Heart left ventricle (tissue), 16 donors: ENCODE results near the gene ZNF100. TPM values are rescaled to one million over a fixed set of nuclear protein-coding genes. Genes with fewer than 3 reads are reported as not detected.

ENCODE experiments used
- ATAC-seq, 4 donors: fragments of 200-7000 bp; cut with Tn5 transposase; one replicate each; pipeline ENCODE4 v1.9.1; 2020 to 2022; ENCODE audit warnings: moderate library complexity in 4 of 4, mild to moderate bottlenecking in 3 of 4, moderate number of reproducible peaks in 1 of 4
- DNase-seq, 5 donors: peaks; one replicate each; pipeline ENCODE4 v3.0.0-alpha.2; 2020
- H3K27ac ChIP-seq, 12 donors: fragments of 200-600 bp; sonication (generic) in 4 of 12; one replicate each; pipeline versions ENCODE4 v1.5.0 to v1.8.0; 2016 to 2022; ENCODE audit warnings: mild to moderate bottlenecking in 2 of 12
- H3K27me3 ChIP-seq, 9 donors: fragments of 200-600 bp; sonication (generic) in 2 of 9; one replicate each; pipeline versions ENCODE4 v1.5.1 to v1.8.0; 2016 to 2022; ENCODE audit warnings: mild to moderate bottlenecking in 3 of 9
- H3K36me3 ChIP-seq, 9 donors: fragments of 200-600 bp; sonication (generic) in 2 of 9; one replicate each; pipeline versions ENCODE4 v1.5.0 to v1.8.0; 2018 to 2022; ENCODE audit warnings: mild to moderate bottlenecking in 2 of 9
- H3K4me1 ChIP-seq, 12 donors: fragments of 200-600 bp; sonication (generic) in 4 of 12; one replicate each; pipeline versions ENCODE4 v1.5.0 to v1.8.0; 2016 to 2022; ENCODE audit warnings: mild to moderate bottlenecking in 3 of 12
- H3K4me3 ChIP-seq, 12 donors: fragments of 200-600 bp; sonication (generic) in 4 of 12; one replicate each; pipeline versions ENCODE4 v1.5.0 to v1.8.0; 2017 to 2022; ENCODE audit warnings: mild to moderate bottlenecking in 9 of 12, moderate library complexity in 4 of 12
- H3K9me3 ChIP-seq, 12 donors: fragments of 200-600 bp; sonication (generic) in 4 of 12; one replicate each; pipeline versions ENCODE4 v1.5.0 to v1.8.0; 2016 to 2022; ENCODE audit warnings: mild to moderate bottlenecking in 1 of 12
- POLR2A ChIP-seq, 2 donors: fragments of 450-650 bp; IDR thresholded peaks; one replicate each; pipeline ENCODE4 v1.6.1; 2017; ENCODE audit warnings: antibody characterized with exemption in 2 of 2, mild to moderate bottlenecking in 2 of 2, moderate library complexity in 2 of 2
- WGBS, 4 donors: extraction: QIAGEN DNeasy Blood & Tissue Kit in 2 of 4; methylation state at CpG; one replicate each; pipeline versions ENCODE4 v1.1.5 to v1.1.7; 2013 to 2018; 5-methylcytosine and 5-hydroxymethylcytosine counted together
- intact Hi-C, 10 donors: fragments of 100-400 bp; cut with DNase I; formaldehyde crosslinking; loops; one replicate each; pipeline versions ENCODE4 v1.11.1 to v1.14.2; 2022
- polyA plus RNA-seq, 2 donors: library from polyadenylated mRNA; stranded (reverse); fragments of 200-250 nt; gene quantifications; one replicate each; pipeline ENCODE4 v1.2.3, GENCODE V29; 2013
- total RNA-seq, 9 donors: library from RNA; depleted of rRNA in 2 of 9; stranded (reverse); fragments of >200 nt in 2 of 9; fragmentation: NEBNext Ultra II Directional in 3 of 9; extraction: Animal tissue kit (Norgen Biotek cat#: 25700) in 3 of 9; gene quantifications; one replicate each; pipeline versions ENCODE4 v1.1.0 to v1.2.4, GENCODE V29; 2016 to 2023
- TF ChIP-seq, protein P1 (sequence below), 12 donors: fragments of 200-600 bp; sonication (generic) in 4 of 12; IDR thresholded peaks; one replicate each; pipeline versions ENCODE4 v1.5.0 to v1.8.0; 2018 to 2022; ENCODE audit warnings: antibody characterized with exemption in 12 of 12, mild to moderate bottlenecking in 5 of 12
- donor health status: ischemic (EF 13 %, LVEDD 7.1; RV severe dilation, severe dysfunction).
- donor health status: healthy with polysubstance abuse.
- donor health status: DM: no; HTN: yes; CAD: no.
- donor health status: DM: no; HTN: no; CAD: no.
- donor health status: ischemic (EF 25% LVEDD 6.9; RV normal size, moderate dysfunction).
- donor health status: ischemic (EF 25% LVEDD 5.7; RV mildly dilated, moderate dysfunction).
- donor health status: healthy.
- donor health status: DM: yes; HTN: yes; CAD: no.
- donor health status: ischemic (EF 35%, LVEDD 5.7; RV mildly dilated, moderate dysfunction).
- donor health status: nonischemic (EF 11% LVEDD 7.7; RV severe dilation, severe dysfunction).
- donor health status: DM: yes; HTN: yes; CAD: no.
- donor health status: PGD.
- donor health status: ischemic (EF 29% LVEDD 5.4; RV normal size, mild dysfunction).
- donor health status: nonischemic (EF 23%, LVEDD 6.1; RV moderate dilation, normal function).

The ZNF100 gene
- total and polyA plus RNA-seq, 11 donors = 1.8 to 8.7 (median 4.7) TPM

DNA sequence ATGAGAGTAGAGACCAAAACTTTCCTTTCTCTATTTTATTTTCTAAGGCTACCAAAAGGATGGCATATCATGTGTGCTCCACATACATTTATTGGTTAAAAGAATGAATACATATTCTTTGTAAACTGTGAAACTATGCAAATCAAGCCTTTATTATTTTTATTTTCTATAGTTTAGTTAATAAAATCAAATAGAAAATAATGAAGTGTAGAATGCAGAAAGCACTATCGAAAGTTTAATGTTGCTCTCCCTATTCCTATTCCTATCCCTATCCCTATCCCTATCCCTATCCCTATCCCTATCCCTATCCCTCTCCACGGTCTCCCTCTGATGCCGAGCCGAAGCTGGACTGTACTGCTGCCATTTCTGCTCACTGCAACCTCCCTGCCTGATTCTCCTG is 60.3 kb downstream of the ZNF100 start:
- no peak for ATAC-seq
- WGBS, 4 donors = 84 to 97% (median 91%) methylated on average over 4 of the region's 4 CpGs
- Histone ChIP-seq H3K9me3 (no peaks in the 10 kb centered on the region), H3K27me3 (no peaks in the 10 kb centered on the region), H3K4me3 (no peak overlapping the region), H3K4me1 (no peaks in the 10 kb centered on the region), H3K27ac (no peak overlapping the region), H3K36me3 (no peaks in the 10 kb centered on the region)
- intact Hi-C loops = no loop called here
- no peak for DNase-seq
- TF ChIP-seq, protein P1, sequence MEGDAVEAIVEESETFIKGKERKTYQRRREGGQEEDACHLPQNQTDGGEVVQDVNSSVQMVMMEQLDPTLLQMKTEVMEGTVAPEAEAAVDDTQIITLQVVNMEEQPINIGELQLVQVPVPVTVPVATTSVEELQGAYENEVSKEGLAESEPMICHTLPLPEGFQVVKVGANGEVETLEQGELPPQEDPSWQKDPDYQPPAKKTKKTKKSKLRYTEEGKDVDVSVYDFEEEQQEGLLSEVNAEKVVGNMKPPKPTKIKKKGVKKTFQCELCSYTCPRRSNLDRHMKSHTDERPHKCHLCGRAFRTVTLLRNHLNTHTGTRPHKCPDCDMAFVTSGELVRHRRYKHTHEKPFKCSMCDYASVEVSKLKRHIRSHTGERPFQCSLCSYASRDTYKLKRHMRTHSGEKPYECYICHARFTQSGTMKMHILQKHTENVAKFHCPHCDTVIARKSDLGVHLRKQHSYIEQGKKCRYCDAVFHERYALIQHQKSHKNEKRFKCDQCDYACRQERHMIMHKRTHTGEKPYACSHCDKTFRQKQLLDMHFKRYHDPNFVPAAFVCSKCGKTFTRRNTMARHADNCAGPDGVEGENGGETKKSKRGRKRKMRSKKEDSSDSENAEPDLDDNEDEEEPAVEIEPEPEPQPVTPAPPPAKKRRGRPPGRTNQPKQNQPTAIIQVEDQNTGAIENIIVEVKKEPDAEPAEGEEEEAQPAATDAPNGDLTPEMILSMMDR (IDR thresholded peaks at IDR 0.05) = no peak
- no peak for TF ChIP-seq POLR2A (IDR thresholded peaks at IDR 0.05)

DNA sequence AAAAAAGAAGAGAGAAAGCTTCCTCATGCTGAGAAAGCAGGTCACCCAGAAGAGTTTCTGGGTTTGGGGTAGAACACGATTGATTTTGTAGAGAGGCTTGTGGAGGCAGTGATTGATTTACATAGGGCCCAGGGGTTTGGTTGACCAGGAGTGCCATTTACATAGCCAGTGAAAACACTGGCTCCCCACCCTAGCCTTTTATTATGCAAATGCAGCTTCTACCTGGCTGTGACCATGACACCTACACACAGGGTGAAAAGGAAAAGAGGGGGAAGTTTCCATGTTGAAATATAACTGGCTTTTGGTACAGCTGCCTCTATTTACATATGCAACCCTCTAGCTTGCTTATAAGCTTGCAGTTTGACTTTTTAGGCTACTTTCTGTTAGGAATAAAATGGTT is 62.0 kb downstream of the ZNF100 start:
- Histone ChIP-seq H3K4me3 (no peak overlapping the region), H3K36me3 (no peaks in the 10 kb centered on the region), H3K27ac (no peak overlapping the region), H3K9me3 (no peaks in the 10 kb centered on the region), H3K4me1 (no peaks in the 10 kb centered on the region), H3K27me3 (no peaks in the 10 kb centered on the region)
- 23 to 63% (median 39%) methylated on average over 1 of the region's 1 CpG for WGBS, 4 donors
- DNase-seq (no peak), ATAC-seq (no peak)
- intact Hi-C loops = no loop called here
- TF ChIP-seq, protein P1 (IDR thresholded peaks at IDR 0.05) = no peak
- no peak for TF ChIP-seq POLR2A (IDR thresholded peaks at IDR 0.05)

DNA sequence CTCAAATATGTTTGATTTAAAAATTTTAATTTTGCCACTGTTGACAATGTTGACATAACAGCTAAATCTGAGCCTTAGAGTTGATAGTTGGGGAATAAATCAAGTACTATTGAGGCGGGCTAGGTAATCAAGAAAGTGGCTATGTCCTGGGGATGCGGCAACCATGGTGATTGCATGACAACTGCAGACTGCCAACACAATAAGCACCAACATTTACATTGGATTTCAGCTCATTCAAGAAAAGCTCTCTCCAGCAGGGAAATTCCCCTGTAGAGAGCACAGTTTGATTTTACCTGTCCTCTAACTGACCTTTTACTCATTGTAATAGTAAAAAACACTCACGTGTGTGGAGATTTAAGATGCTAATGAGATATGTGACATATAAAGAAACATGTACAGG is 63.1 kb downstream of the ZNF100 start:
- TF ChIP-seq, protein P1 (IDR thresholded peaks at IDR 0.05) = no peak
- TF ChIP-seq POLR2A (IDR thresholded peaks at IDR 0.05) = no peak
- intact Hi-C loops = no loop called here
- Histone ChIP-seq H3K4me1 (no peaks in the 10 kb centered on the region), H3K27ac (no peak overlapping the region), H3K9me3 (no peaks in the 10 kb centered on the region), H3K27me3 (no peaks in the 10 kb centered on the region), H3K4me3 (no peak overlapping the region), H3K36me3 (no peaks in the 10 kb centered on the region)
- ATAC-seq (no peak), DNase-seq (no peak)
- WGBS, 4 donors = 34 to 58% (median 43%) methylated on average over 3 of the region's 3 CpGs

DNA sequence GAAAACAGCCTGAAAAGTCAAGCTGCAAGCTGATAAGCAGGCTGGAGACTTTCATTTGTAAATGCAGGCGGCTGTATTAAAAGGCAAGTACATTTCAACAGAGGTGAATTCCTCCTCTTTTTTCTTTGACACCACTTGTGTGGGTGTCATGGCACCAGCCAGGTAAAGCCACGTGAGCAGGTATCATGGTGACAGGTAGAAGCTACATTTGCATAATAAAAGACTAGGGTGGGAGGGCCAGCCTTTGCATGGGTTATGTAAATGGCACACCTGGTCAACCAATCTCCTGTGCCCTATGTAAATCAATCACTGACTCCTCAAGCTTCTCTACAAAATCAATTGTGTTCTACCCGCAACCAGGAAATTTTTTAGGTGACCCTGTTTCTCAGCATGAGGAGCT is 68.2 kb downstream of the ZNF100 start:
- no peak for ATAC-seq
- H3K9me3 ChIP-seq = no peaks in the 10 kb centered on the region
- H3K4me1 ChIP-seq = peaks cover 0 to 3% (median 0%) of the 10 kb centered on the region in 12 donors
- H3K4me3 ChIP-seq = no peak overlapping the region
- H3K27ac ChIP-seq = no peak overlapping the region
- DNase-seq = no peak
- intact Hi-C loops = loop anchor here in 8 of 10 donors (2.0 to 10.0 kb wide), 6 partner anchors 134 to 497 kb away; no protein-coding TSS in a partner anchor
- TF ChIP-seq POLR2A (IDR thresholded peaks at IDR 0.05) = no peak
- TF ChIP-seq, protein P1 (IDR thresholded peaks at IDR 0.05) = no peak
- no peaks in the 10 kb centered on the region for H3K27me3 ChIP-seq
- 61 to 71% (median 66%) methylated on average over 3 of the region's 3 CpGs for WGBS, 4 donors
- H3K36me3 ChIP-seq = no peaks in the 10 kb centered on the region
